HFF-Myc (cell line): ENCODE data around the gene ATR.
"Not testable (repeated sequence)": the region's sequence is repeated elsewhere in the genome, so short reads cannot be mapped to it uniquely, and the experiment has no call there.

Experiments
- DNase-seq: peaks from one replicate; pipeline ENCODE4 v3.0.0-alpha.2; 2011; ENCODE audit warnings: low read depth; ENCODE audit errors: extremely low read depth
- H3K4me3 ChIP-seq: replicated peaks from 2 replicates; pipeline ENCODE4 v1.5.1; 2011; ENCODE audit warnings: low read depth, mild to moderate bottlenecking, control low read depth, low read length
- CTCF ChIP-seq: IDR thresholded peaks from 2 replicates; pipeline ENCODE4 v1.5.1; 2012; ENCODE audit warnings: mild to moderate bottlenecking, low read depth, low read length, control low read depth; ENCODE audit errors: missing control alignments

The ATR gene

GRCh38 chr3:142604940-142605339 is 26.4 kb upstream of the ATR start:
- TF ChIP-seq CTCF: no peak
- no peak for DNase-seq
- no peak overlapping the region for H3K4me3 ChIP-seq

DNA sequence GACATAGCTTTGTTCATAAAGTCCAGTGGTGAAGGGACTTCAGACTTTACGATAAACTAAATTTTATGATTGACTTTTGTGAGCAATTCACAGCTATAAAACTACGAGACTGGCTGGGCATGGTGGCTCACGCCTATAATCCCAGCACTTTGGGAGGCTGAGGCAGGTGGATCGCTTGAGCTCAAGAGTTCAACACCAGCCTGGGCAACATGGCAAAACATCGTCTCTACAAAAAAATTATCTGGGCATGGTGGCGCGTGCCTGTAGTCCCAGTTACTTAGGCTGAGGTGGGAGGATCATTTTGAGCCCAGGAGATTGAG is 24.8 kb upstream of the ATR start:
- not testable (repeated sequence) for DNase-seq, H3K4me3 ChIP-seq

DNA sequence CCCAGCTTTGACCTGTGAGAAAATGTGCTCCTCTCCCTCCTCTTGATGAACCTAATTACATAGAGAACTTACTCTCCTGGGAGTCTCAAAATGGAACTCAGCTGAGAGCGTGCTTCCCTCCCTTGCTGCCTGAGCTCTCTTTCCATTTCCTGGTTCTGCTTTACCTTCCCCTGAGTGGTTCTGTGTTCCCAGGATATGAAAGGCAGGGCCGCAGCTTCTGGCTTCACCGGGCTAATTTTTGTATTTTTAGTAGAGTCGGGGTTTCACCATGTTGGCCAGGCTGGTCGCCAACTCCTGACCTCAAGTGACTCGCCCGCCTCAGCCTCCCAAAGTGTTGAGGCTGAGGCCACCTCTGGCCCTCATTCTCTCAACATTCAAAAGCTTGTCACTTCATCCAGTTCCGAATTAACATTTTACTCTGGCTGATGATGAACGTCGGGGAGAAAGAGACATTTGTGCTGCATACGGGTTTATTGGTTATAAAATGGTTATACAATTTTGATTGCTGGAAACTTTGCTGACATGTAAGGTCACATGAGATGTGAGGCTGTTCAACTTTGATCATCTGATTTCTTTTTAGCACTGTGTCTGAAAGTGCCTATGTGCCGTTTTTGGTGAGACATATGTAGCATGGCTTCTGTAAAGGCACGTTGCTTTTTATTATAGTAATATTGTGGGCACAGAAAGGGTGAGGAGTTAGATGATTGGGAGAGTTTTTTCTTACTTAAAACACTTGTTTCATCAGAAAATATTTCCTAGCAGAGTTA is 24.3 kb upstream of the ATR start:
- no peak overlapping the region for H3K4me3 ChIP-seq
- TF ChIP-seq CTCF: no peak
- no peak for DNase-seq

DNA sequence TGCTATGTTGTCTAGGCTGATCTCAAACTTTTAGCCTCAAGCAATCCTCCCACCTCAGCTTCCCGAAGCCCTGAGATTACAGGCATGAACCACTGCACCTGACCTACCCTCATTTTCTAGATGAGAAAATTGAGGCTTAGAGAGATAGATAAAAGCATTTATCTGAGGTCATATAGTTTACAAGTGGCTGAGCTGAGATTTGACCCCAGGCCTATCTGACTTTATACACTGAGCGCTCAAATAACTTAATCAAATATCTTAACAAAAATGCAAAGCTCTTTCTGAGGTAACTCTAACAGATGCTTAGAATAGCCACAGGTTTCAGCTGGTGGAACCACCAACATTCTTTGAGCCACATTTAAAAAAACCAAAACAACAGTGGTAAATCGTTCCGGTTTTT is 23.2 kb upstream of the ATR start:
- DNase-seq: no peak
- no peak for TF ChIP-seq CTCF
- no peak overlapping the region for H3K4me3 ChIP-seq

- no peak for DNase-seq
- no peak for TF ChIP-seq CTCF
- H3K4me3 ChIP-seq: no peak overlapping the region
Observed at GRCh38 chr3:142597906-142598305, 19.4 kb upstream of the ATR start.

DNA sequence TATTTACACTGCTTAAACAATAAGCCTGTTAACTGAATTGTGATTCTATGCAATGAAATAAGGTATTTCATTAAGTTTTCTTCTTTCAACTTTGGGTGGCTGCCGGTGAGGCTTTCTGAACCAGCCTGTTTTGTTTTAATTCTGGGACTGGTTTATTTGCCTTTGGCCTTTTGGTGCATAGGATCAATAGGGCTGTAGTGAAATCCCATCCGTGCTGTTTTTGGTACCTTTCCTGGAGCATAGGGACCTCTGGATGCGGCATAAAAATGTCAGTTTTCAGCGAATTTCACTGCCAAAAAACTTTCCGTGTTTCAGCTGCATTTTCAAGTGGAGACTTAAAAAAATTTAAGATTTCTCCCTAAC is 18.2 kb upstream of the ATR start:
- peak overlapping the region; percentile 60 for H3K4me3 ChIP-seq
- TF ChIP-seq CTCF: no peak
- no peak for DNase-seq

- DNase-seq: peak; percentile 45
- no peak for TF ChIP-seq CTCF
- H3K4me3 ChIP-seq: peak within 1 kb of the TSS; percentile 60
Observed at GRCh38 chr3:142595951-142596725, 17.6 kb upstream of the ATR start, which contains the start of gene PLS1. TSS of gene PLS1 (plus strand) at chr3:142596393. CDS start at chr3:142664238, 67,845 bp downstream.
